HepG2 (cell line): ENCODE data around the gene ZNF503. TPM values are rescaled to one million over a fixed set of nuclear protein-coding genes. Genes with fewer than 3 reads are reported as not detected.

Source experiments
- MXI1 ChIP-seq: IDR thresholded peaks from 3 replicates; pipeline ENCODE4 v1.6.1; 2012; ENCODE audit warnings: low read depth, low read length, inconsistent platforms, borderline replicate concordance
- NCOA1 ChIP-seq: sonication (generic); formaldehyde crosslinking; IDR thresholded peaks from 2 replicates; pipeline ENCODE4 v1.9.0; 2021; ENCODE audit warnings: missing genetic modification reagents
- SALL1 ChIP-seq: sonication (generic); formaldehyde crosslinking; IDR thresholded peaks from 2 replicates; pipeline ENCODE4 v1.8.0; 2022; ENCODE audit warnings: mild to moderate bottlenecking, missing genetic modification reagents
- TBX3 ChIP-seq: fragments of 450-650 bp; IDR thresholded peaks from 2 replicates; pipeline ENCODE4 v1.6.1; 2017; ENCODE audit warnings: antibody characterized with exemption, mild to moderate bottlenecking, inconsistent platforms, borderline replicate concordance
- ZBTB21 ChIP-seq: sonication (generic); formaldehyde crosslinking; IDR thresholded peaks from 2 replicates; pipeline ENCODE4 v1.4.0; 2020; ENCODE audit warnings: missing genetic modification reagents
- ZBTB42 ChIP-seq: sonication (generic); formaldehyde crosslinking; IDR thresholded peaks from 2 replicates; pipeline ENCODE4 v1.5.0; 2020; ENCODE audit warnings: mild to moderate bottlenecking, missing genetic modification reagents
- ZNF121 ChIP-seq: sonication (generic); formaldehyde crosslinking; IDR thresholded peaks from 2 replicates; pipeline ENCODE4 v1.5.0; 2020; ENCODE audit warnings: mild to moderate bottlenecking, missing genetic modification reagents
- ZNF160 ChIP-seq: sonication (generic); formaldehyde crosslinking; IDR thresholded peaks from 2 replicates; pipeline ENCODE4 v1.8.0; 2022; ENCODE audit warnings: mild to moderate bottlenecking, inconsistent platforms, missing genetic modification reagents
- ZNF3 ChIP-seq: IDR thresholded peaks from 2 replicates; pipeline ENCODE4 v1.7.0; 2017; ENCODE audit warnings: inconsistent platforms
- ZNF563 ChIP-seq: sonication (generic); formaldehyde crosslinking; IDR thresholded peaks from 2 replicates; pipeline ENCODE4 v1.8.0; 2022; ENCODE audit warnings: mild to moderate bottlenecking, moderate library complexity, missing genetic modification reagents
- ZNF570 ChIP-seq: sonication (generic); formaldehyde crosslinking; IDR thresholded peaks from 2 replicates; pipeline ENCODE4 v1.4.0; 2020; ENCODE audit warnings: mild to moderate bottlenecking, missing genetic modification reagents, borderline replicate concordance
- ZNF615 ChIP-seq: sonication (generic); formaldehyde crosslinking; IDR thresholded peaks from 2 replicates; pipeline ENCODE4 v1.5.0; 2020; ENCODE audit warnings: mild to moderate bottlenecking, missing genetic modification reagents, borderline replicate concordance
- ZNF839 ChIP-seq: sonication (generic); formaldehyde crosslinking; IDR thresholded peaks from 2 replicates; pipeline ENCODE4 v1.4.0; 2020; ENCODE audit warnings: missing genetic modification reagents, mild to moderate bottlenecking, borderline replicate concordance
- ZSCAN12 ChIP-seq: sonication (generic); formaldehyde crosslinking; IDR thresholded peaks from 2 replicates; pipeline ENCODE4 v1.9.0; 2021; ENCODE audit warnings: mild to moderate bottlenecking, missing genetic modification reagents
- polyA plus RNA-seq, 8 experiments: library from polyadenylated mRNA; depleted of rRNA in 3 of 8; stranded (reverse) in 7 of 8; unstranded in 1 of 8; fragments of >200 nt; fragmentation: Illumina TruSeq in 4 of 8; extraction: Trizol in 4 of 8; gene quantifications; 2 replicates each; pipeline versions ENCODE4 v1.2.1 to v1.2.3, GENCODE V29; 2011 to 2016; ENCODE audit warnings: low read depth in 4 of 8, missing spikeins in 1 of 8, mixed read lengths in 1 of 8; ENCODE audit not compliant: insufficient read depth in 1 of 8
- total RNA-seq, 5 experiments: library from RNA; depleted of rRNA; stranded (reverse); fragments of >200 nt; fragmentation: Illumina TruSeq; extraction: Trizol; gene quantifications; 2 replicates each; pipeline ENCODE4 v1.2.3, GENCODE V29; 2016; ENCODE audit warnings: low read depth in 1 of 5
- TF ChIP-seq, protein P1 (sequence below): sonication (generic); formaldehyde crosslinking; IDR thresholded peaks from 2 replicates; pipeline ENCODE4 v1.4.0; 2020; ENCODE audit warnings: missing genetic modification reagents
- TF ChIP-seq, protein P2 (sequence below): IDR thresholded peaks from 2 replicates; pipeline ENCODE4 v1.6.1; 2016; ENCODE audit warnings: low read depth
- TF ChIP-seq, protein P3 (sequence below): sonication (generic); formaldehyde crosslinking; IDR thresholded peaks from 2 replicates; pipeline ENCODE4 v1.8.0; 2022; ENCODE audit warnings: missing genetic modification reagents, mild to moderate bottlenecking, inconsistent platforms, borderline replicate concordance
- TF ChIP-seq, protein P4 (sequence below): sonication (generic); formaldehyde crosslinking; IDR thresholded peaks from 2 replicates; pipeline ENCODE4 v1.4.0; 2020; ENCODE audit warnings: missing genetic modification reagents; ENCODE audit errors: not compliant biosample characterization
- TF ChIP-seq, protein P5 (sequence below): sonication (generic); formaldehyde crosslinking; IDR thresholded peaks from 2 replicates; pipeline ENCODE4 v1.9.0; 2021; ENCODE audit warnings: missing genetic modification reagents, borderline replicate concordance

The ZNF503 gene
- total and polyA plus RNA-seq, 2 of the 13 experiments (the other 11 are each of a cell fraction or from before 2014, with no cell fraction given), result 2.7 to 8.3 TPM

DNA sequence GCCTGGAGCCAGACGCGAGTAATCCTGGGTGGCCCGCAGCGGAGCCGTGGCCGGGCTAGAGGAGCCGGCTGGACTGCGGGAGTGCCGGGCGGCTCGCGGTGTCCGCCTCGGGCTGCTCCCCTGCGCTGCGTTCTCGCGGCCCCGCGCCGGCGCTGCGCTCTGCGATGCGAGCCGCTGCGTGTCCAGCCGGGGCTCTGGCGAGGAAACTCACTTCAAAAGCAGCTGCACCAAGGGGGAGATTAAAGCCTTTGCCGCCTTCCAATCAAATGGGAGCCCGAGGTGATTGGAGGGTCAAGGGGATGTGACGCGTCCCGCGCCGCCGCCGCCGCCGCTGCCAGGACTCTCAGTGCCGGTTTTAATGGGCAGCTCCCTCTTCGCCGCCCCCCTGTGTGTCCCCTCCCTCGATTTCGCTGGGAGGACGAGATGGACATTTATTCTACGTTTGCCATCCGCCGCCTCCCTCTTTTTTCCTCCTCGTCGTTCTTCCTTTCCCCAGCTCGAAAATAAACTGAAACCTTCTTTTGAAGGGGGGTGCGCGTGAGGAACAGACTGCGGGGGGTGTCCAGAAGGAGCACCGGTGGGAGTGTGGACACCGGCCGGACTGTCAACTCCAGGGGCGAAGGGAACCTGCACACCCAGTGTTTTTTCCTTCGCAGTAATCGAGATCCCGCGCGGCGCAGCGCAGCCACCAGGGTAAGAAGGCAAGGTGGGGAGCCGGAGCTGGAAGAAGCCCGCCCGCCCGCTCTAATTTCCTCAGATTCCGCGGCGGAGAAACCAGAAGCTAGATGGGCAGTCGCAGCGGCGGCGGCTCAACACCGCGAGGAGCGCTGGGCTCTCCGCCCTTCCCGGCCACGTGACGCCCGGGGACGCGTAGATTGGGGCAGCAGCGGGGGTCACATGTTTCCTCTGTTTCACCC lies at the start of gene ZNF503 (continued):
- TF ChIP-seq, protein P1, sequence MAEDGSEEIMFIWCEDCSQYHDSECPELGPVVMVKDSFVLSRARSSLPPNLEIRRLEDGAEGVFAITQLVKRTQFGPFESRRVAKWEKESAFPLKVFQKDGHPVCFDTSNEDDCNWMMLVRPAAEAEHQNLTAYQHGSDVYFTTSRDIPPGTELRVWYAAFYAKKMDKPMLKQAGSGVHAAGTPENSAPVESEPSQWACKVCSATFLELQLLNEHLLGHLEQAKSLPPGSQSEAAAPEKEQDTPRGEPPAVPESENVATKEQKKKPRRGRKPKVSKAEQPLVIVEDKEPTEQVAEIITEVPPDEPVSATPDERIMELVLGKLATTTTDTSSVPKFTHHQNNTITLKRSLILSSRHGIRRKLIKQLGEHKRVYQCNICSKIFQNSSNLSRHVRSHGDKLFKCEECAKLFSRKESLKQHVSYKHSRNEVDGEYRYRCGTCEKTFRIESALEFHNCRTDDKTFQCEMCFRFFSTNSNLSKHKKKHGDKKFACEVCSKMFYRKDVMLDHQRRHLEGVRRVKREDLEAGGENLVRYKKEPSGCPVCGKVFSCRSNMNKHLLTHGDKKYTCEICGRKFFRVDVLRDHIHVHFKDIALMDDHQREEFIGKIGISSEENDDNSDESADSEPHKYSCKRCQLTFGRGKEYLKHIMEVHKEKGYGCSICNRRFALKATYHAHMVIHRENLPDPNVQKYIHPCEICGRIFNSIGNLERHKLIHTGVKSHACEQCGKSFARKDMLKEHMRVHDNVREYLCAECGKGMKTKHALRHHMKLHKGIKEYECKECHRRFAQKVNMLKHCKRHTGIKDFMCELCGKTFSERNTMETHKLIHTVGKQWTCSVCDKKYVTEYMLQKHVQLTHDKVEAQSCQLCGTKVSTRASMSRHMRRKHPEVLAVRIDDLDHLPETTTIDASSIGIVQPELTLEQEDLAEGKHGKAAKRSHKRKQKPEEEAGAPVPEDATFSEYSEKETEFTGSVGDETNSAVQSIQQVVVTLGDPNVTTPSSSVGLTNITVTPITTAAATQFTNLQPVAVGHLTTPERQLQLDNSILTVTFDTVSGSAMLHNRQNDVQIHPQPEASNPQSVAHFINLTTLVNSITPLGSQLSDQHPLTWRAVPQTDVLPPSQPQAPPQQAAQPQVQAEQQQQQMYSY (CRISPR knock-in tag), result peak; percentile 77
- TF ChIP-seq, protein P2, sequence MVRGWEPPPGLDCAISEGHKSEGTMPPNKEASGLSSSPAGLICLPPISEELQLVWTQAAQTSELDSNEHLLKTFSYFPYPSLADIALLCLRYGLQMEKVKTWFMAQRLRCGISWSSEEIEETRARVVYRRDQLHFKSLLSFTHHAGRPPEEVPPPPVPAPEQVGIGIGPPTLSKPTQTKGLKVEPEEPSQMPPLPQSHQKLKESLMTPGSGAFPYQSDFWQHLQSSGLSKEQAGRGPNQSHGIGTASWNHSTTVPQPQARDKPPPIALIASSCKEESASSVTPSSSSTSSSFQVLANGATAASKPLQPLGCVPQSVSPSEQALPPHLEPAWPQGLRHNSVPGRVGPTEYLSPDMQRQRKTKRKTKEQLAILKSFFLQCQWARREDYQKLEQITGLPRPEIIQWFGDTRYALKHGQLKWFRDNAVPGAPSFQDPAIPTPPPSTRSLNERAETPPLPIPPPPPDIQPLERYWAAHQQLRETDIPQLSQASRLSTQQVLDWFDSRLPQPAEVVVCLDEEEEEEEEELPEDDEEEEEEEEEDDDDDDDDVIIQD, result no peak
- TF ChIP-seq ZNF121 (CRISPR knock-in tag) (no peak), MXI1 (peak; percentile 71; the same call in 2 of the 3 replicates), ZNF160 (CRISPR knock-in tag) (no peak), TBX3 (0 out of 2 replicates have a peak, but pooled peaks have one; percentile 10), ZNF3 (CRISPR knock-in tag) (no peak; the same call in 1 of the 2 replicates), ZNF570 (CRISPR knock-in tag) (no peak), ZNF839 (no peak), ZBTB42 (CRISPR knock-in tag) (no peak), NCOA1 (CRISPR knock-in tag) (peak; percentile 78), ZNF615 (no peak), ZSCAN12 (CRISPR knock-in tag) (0 out of 2 replicates have a peak, but pooled peaks have one; percentile 31), ZNF563 (peak; percentile 62; the same call in 1 of the 2 replicates), SALL1 (CRISPR knock-in tag) (peak; percentile 74), ZBTB21 (CRISPR knock-in tag) (no peak)
- TF ChIP-seq, protein P3, sequence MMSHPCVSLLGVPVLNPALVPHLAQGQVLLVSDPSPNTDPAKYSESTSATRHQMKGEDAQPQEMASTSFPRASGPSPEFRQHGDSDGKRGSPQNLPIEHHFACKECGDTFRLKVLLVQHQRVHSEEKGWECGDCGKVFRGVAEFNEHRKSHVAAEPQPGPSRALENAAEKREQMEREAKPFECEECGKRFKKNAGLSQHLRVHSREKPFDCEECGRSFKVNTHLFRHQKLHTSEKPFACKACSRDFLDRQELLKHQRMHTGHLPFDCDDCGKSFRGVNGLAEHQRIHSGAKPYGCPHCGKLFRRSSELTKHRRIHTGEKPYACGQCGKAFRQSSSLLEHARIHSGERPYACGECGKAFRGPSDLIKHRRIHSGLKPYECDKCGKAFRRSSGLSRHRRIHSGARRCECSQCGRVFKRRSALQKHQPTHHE, result peak; percentile 61; the same call in 1 of the 2 replicates
- TF ChIP-seq, protein P4, sequence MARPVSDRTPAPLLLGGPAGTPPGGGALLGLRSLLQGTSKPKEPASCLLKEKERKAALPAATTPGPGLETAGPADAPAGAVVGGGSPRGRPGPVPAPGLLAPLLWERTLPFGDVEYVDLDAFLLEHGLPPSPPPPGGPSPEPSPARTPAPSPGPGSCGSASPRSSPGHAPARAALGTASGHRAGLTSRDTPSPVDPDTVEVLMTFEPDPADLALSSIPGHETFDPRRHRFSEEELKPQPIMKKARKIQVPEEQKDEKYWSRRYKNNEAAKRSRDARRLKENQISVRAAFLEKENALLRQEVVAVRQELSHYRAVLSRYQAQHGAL, result no peak
- TF ChIP-seq, protein P5, sequence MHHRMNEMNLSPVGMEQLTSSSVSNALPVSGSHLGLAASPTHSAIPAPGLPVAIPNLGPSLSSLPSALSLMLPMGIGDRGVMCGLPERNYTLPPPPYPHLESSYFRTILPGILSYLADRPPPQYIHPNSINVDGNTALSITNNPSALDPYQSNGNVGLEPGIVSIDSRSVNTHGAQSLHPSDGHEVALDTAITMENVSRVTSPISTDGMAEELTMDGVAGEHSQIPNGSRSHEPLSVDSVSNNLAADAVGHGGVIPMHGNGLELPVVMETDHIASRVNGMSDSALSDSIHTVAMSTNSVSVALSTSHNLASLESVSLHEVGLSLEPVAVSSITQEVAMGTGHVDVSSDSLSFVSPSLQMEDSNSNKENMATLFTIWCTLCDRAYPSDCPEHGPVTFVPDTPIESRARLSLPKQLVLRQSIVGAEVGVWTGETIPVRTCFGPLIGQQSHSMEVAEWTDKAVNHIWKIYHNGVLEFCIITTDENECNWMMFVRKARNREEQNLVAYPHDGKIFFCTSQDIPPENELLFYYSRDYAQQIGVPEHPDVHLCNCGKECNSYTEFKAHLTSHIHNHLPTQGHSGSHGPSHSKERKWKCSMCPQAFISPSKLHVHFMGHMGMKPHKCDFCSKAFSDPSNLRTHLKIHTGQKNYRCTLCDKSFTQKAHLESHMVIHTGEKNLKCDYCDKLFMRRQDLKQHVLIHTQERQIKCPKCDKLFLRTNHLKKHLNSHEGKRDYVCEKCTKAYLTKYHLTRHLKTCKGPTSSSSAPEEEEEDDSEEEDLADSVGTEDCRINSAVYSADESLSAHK (CRISPR knock-in tag), result no peak
